ENCODE results near the gene AOC2. TPM values are rescaled to one million over a fixed set of nuclear protein-coding genes. Genes with fewer than 3 reads are reported as not detected.

Gene AOC2
- total and polyA plus RNA-seq, 2 of the 13 experiments (the other 11 are each of a cell fraction or from before 2014, with no cell fraction given), result 1.2 to 3.3 TPM

- TF ChIP-seq ZBTB4 (CRISPR knock-in tag; IDR thresholded peaks at IDR 0.05; ENCODE audit: borderline replicate concordance), result no peak
- TF ChIP-seq NCOA2 (CRISPR knock-in tag; IDR thresholded peaks at IDR 0.05), result 0 out of 2 replicates have a peak, but pooled peaks have one; percentile 34
- TF ChIP-seq ATF7 (IDR thresholded peaks at IDR 0.05), result peak; percentile 21; the same call in 1 of the 2 replicates
- TF ChIP-seq ATF7 (CRISPR knock-in tag; IDR thresholded peaks at IDR 0.05), result peak; percentile 83
- 0 out of 2 replicates have a peak, but pooled peaks have one; percentile 7 for TF ChIP-seq ZNF652 (CRISPR knock-in tag; IDR thresholded peaks at IDR 0.05; ENCODE audit: borderline replicate concordance, low read depth)
- no peak for TF ChIP-seq DNMT3B (CRISPR knock-in tag; conservative IDR thresholded peaks at IDR 0.05)
- TF ChIP-seq NFIC (IDR thresholded peaks at IDR 0.05; ENCODE audit: low read length), result no peak
- peak; percentile 30; the same call in 1 of the 3 replicates for TF ChIP-seq MXI1 (IDR thresholded peaks at IDR 0.05; ENCODE audit: borderline replicate concordance, low read depth, low read length)
- TF ChIP-seq KLF15 (CRISPR knock-in tag; IDR thresholded peaks at IDR 0.05; ENCODE audit: borderline replicate concordance), result no peak
- TF ChIP-seq GMEB1 (CRISPR knock-in tag; IDR thresholded peaks at IDR 0.05; ENCODE audit: borderline replicate concordance), result no peak
- TF ChIP-seq TFDP2 (CRISPR knock-in tag; IDR thresholded peaks at IDR 0.05), result peak; percentile 20; the same call in 1 of the 2 replicates
- no peak for TF ChIP-seq ZNF547 (CRISPR knock-in tag; IDR thresholded peaks at IDR 0.05)
- TF ChIP-seq ZNF878 (CRISPR knock-in tag; IDR thresholded peaks at IDR 0.05), result no peak
- TF ChIP-seq PREB (CRISPR knock-in tag; IDR thresholded peaks at IDR 0.05), result 0 out of 2 replicates have a peak, but pooled peaks have one; percentile 56
- no peak for TF ChIP-seq ZNF451 (CRISPR knock-in tag; IDR thresholded peaks at IDR 0.05)
- no peak; the same call in 1 of the 2 replicates for TF ChIP-seq ZNF800 (CRISPR knock-in tag; IDR thresholded peaks at IDR 0.05)
- no peak for TF ChIP-seq ZNF605 (CRISPR knock-in tag; IDR thresholded peaks at IDR 0.05)
These were observed 10.7 kb downstream of the AOC2 start (continued) for GRCh38 chr17:42855048-42855596.

All from HepG2 (cell line).